Right cardiac atrium (tissue), 5 donors: Measurements from ENCODE around the gene IL19. TPM values are rescaled to one million over a fixed set of nuclear protein-coding genes. Genes with fewer than 3 reads are reported as not detected.

Source experiments
- ATAC-seq, 2 donors: fragments of 200-7000 bp; cut with Tn5 transposase; one replicate each; pipeline versions ENCODE4 v1.8.0 to v1.9.1; 2020; ENCODE audit warnings: moderate library complexity in 2 of 2, mild to moderate bottlenecking in 1 of 2
- DNase-seq, 3 donors: peaks; one replicate each; pipeline ENCODE4 v3.0.0-alpha.2; 2020
- H3K27ac ChIP-seq: one replicate; pipeline ENCODE4 v1.5.1; 2013; ENCODE audit warnings: mild to moderate bottlenecking, low read length, control low read depth, moderate library complexity
- H3K27me3 ChIP-seq: one replicate; pipeline ENCODE4 v1.6.1; 2013; ENCODE audit not compliant: control insufficient read depth, insufficient read depth
- H3K4me1 ChIP-seq: one replicate; pipeline ENCODE4 v1.6.1; 2013; ENCODE audit warnings: low read length; ENCODE audit not compliant: control insufficient read depth, insufficient read depth
- H3K4me3 ChIP-seq: one replicate; pipeline ENCODE4 v1.5.1; 2013; ENCODE audit warnings: low read length, control low read depth
- H3K9me3 ChIP-seq: one replicate; pipeline ENCODE4 v1.6.1; 2013; ENCODE audit warnings: low read length; ENCODE audit not compliant: control insufficient read depth
- WGBS: extraction: QIAGEN DNeasy Blood & Tissue Kit; methylation state at CpG from one replicate; pipeline ENCODE4 v1.1.7; 2013; 5-methylcytosine and 5-hydroxymethylcytosine counted together
- intact Hi-C, 4 donors: fragments of 100-400 bp; cut with DNase I; formaldehyde crosslinking; loops; one replicate each; pipeline versions ENCODE4 v1.11.0 to v1.14.0; 2022 to 2023
- polyA plus RNA-seq: library from polyadenylated mRNA; stranded (reverse); fragments of 200-250 nt; gene quantifications from one replicate; pipeline ENCODE4 v1.2.3, GENCODE V29; 2013
- total RNA-seq, 4 donors: library from RNA; stranded (reverse); fragmentation: NEBNext Ultra II Directional; extraction: Animal tissue kit (Norgen Biotek cat#: 25700); gene quantifications; one replicate each; pipeline ENCODE4 v1.2.1, GENCODE V29; 2021
- donor health status: healthy with polysubstance abuse.
- donor health status: DM: no; HTN: yes; CAD: no.
- donor health status: DM: no; HTN: no; CAD: no.
- donor health status: DM: no; HTN: yes; CAD: no; lungs with severe emphysema.
- donor health status: DM: yes; HTN: yes; CAD: no.

IL19 gene
- total and polyA plus RNA-seq, 5 donors, result not detected

DNA sequence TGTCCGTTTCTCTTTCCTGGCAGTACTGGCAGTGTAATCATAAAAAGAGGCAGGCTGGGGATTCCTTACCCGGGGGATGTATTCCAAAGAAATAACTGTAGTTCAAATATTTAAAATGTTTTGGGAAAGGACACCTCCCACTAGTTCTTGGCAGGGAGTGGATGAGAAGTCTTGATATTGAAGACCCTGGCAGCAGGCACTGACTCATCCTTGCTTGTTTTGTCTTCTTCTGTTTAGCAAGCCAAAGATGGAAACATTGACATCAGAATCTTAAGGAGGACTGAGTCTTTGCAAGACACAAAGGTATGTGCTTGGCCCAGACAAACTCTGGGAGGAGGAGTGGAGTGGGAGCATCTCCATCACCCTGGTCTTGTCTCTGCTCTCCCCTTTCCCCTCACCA is 95.5 kb downstream of the IL19 start:
- ATAC-seq (no peak), DNase-seq (no peak)
- intact Hi-C loops, result loop anchor here in 1 of 4 donors (5.0 kb wide), 1 partner anchor 41 kb away; no protein-coding TSS in a partner anchor
- Histone ChIP-seq H3K4me3 (no peak overlapping the region), H3K4me1 (no peaks in the 10 kb centered on the region), H3K27me3 (no peaks in the 10 kb centered on the region), H3K27ac (no peak overlapping the region), H3K9me3 (no peaks in the 10 kb centered on the region)
- 38% methylated on average over 2 of the region's 2 CpGs for WGBS

DNA sequence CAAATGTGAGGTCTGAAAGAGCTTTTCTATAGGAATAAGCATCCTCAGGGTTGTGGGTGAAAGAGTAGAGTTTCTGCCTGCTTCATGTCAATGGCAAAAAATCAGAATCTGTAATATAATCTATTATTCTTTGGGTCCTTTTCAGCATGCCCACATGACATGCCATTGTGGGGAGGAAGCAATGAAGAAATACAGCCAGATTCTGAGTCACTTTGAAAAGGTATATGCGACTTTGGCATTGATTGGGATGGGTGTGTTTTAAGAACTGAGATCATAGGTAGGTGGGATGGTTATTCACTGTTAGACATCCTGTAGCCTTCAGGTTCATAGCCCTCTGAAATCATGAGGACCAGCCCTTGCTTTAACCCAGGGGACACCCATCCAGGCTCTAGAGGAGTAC is 96.7 kb downstream of the IL19 start:
- Histone ChIP-seq H3K27ac (no peak overlapping the region), H3K9me3 (no peaks in the 10 kb centered on the region), H3K4me1 (no peaks in the 10 kb centered on the region), H3K4me3 (no peak overlapping the region), H3K27me3 (no peaks in the 10 kb centered on the region)
- no peak for DNase-seq
- ATAC-seq, result no peak
- intact Hi-C loops, result loop anchor here in 1 of 4 donors (5.0 kb wide), 1 partner anchor 40 kb away; no protein-coding TSS in a partner anchor
- WGBS, result 95% methylated on average over 1 of the region's 1 CpG

DNA sequence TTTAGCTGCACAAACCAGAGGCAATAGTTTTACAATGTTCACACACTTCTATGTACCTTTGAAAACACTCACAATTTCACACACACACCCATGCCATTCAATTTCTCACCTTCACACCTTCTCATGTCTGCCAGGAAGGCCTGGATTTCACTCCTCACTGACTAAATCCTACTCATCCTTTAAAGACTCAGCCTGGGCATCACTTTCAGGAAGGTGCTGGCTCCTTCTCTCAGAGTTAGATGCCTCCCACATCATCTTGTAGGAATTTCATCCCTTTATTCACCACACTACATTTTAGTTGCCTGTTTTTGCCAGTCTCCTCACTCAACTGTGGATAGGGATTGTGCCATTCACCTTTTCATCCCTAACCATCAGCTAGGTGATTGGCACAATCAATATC is 97.1 kb downstream of the IL19 start:
- no peaks in the 10 kb centered on the region for H3K27me3 ChIP-seq
- no peak for DNase-seq
- no peaks in the 10 kb centered on the region for H3K4me1 ChIP-seq
- no peak overlapping the region for H3K27ac ChIP-seq
- intact Hi-C loops, result loop anchor here in 1 of 4 donors (5.0 kb wide), 1 partner anchor 40 kb away; no protein-coding TSS in a partner anchor
- H3K9me3 ChIP-seq, result no peaks in the 10 kb centered on the region
- H3K4me3 ChIP-seq, result no peak overlapping the region
- ATAC-seq, result no peak

DNA sequence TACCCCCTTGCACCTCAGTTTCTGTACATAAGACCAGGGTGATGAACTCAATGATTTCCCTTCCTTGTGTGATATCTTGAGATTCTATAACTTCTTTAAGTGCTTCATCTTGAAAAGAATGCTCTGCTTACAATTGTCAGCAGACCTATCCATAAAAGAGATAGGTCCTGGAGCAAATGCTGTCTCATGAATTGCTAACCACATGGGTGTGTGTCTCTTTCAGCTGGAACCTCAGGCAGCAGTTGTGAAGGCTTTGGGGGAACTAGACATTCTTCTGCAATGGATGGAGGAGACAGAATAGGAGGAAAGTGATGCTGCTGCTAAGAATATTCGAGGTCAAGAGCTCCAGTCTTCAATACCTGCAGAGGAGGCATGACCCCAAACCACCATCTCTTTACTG is 97.7 kb downstream of the IL19 start:
- H3K4me3 ChIP-seq, result no peak overlapping the region
- no peaks in the 10 kb centered on the region for H3K4me1 ChIP-seq
- ATAC-seq (no peak), DNase-seq (no peak)
- WGBS, result 63% methylated on average over 1 of the region's 1 CpG
- H3K9me3 ChIP-seq, result no peaks in the 10 kb centered on the region
- intact Hi-C loops, result loop anchor here in 1 of 4 donors (5.0 kb wide), 1 partner anchor 39 kb away; no protein-coding TSS in a partner anchor
- H3K27me3 ChIP-seq, result no peaks in the 10 kb centered on the region
- H3K27ac ChIP-seq, result no peak overlapping the region

DNA sequence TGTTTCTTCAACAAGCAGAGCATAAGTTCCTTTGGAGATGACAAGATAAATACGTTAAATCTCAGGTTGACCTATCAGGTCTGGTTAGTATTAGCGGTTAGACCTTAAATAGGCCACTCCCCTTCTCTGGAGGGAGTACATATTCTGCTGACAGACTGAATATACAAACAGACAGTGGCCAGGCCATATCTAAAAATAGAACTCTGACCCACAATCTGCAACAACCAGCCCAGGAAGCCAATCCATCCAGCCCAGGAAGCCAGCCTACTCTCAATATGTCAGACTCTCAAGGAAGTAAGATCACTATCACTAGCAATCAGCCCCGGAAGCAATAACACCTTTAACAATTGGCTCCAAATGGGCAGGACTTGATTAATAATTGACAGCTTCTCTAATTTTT is 101.6 kb downstream of the IL19 start:
- Histone ChIP-seq H3K9me3 (no peaks in the 10 kb centered on the region), H3K27me3 (no peaks in the 10 kb centered on the region), H3K4me3 (no peak overlapping the region), H3K4me1 (no peaks in the 10 kb centered on the region), H3K27ac (no peak overlapping the region)
- DNase-seq (no peak), ATAC-seq (no peak)
- intact Hi-C loops, result no loop called here
- 66% methylated on average over 3 of the region's 3 CpGs for WGBS

DNA sequence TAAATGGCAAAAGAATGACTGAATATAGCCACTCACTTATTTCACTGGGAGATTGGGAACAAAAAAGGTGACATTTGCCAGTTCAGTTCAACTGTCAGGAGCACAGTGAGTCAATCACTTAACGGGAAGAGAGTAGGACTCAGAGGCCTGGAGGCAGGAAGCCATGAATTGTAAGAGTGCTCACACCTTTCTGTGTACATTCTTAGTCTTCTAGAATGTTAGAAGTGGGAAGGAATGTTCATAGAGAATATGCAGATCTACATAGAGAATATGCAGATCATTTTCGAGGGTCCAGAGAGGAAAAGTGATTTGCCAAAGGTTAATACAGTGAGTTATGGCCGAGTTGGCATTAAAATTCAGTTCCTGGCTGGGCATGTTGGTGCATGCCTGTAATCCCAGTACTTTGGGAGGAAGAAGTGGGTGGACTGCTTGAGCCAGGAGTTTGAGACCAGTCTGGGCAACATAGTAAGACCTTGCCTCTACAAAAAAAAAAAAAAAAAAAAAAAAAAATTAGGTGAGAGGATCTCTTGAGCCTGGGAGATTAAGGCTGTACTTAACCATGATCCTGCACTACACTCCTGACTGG is 103.1 kb downstream of the IL19 start:
- H3K27ac ChIP-seq, result no peak overlapping the region
- H3K4me1 ChIP-seq, result no peaks in the 10 kb centered on the region
- 90% methylated on average over 3 of the region's 3 CpGs for WGBS
- H3K9me3 ChIP-seq, result no peaks in the 10 kb centered on the region
- no peak overlapping the region for H3K4me3 ChIP-seq
- ATAC-seq (no peak), DNase-seq (no peak)
- H3K27me3 ChIP-seq, result no peaks in the 10 kb centered on the region
- intact Hi-C loops, result no loop called here

DNA sequence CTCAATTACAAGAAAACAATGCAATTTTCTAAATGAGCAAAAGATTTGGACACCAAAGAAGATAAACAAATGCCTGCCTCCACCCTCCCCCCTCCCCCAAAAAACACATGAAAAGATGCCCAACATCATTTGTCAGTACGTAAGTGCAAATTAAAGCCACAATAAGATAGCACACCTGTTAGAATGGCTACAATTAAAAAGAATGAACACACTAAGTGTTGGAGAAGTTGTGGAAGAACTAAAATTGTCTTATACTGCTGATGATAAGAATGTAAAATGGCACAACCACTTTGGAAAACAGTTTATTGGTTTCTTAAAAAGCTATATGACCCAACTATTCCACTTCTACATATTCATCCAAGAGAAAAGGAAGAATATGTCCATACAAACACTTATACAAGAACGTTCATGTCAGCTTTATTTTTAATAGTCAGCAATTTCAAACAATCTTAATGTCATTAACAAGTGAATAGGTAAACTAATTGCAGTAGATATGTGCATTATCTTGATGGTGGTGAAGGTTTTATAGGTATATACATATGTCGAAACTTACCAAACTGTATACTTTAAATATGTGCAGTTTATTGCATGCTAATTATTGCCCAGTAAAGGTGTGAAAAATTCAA is 105.3 kb downstream of the IL19 start:
- intact Hi-C loops, result no loop called here
- Histone ChIP-seq H3K4me1 (no peaks in the 10 kb centered on the region), H3K27ac (no peak overlapping the region), H3K4me3 (no peak overlapping the region), H3K27me3 (no peaks in the 10 kb centered on the region), H3K9me3 (no peaks in the 10 kb centered on the region)
- no peak for DNase-seq
- ATAC-seq, result no peak
- 84% methylated on average over 3 of the region's 3 CpGs for WGBS

DNA sequence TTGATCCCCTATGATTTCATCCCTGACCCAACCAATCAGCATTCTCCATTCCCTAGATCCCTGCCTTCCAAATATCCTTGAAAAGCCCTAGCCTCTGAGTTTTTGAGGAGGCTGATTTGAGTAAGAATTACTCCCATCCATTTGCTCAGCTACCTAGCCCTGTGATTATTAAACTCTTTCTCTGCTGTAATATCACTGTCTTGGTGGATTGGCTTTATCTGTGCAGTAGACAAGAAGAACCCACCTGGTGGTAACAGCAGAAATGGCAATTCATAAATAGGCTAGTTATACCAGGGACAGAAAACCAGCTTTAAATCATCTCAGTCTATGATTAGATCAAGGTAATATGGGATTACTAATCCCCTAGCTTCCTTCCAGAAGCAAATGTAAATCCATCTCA is 107.9 kb downstream of the IL19 start:
- Histone ChIP-seq H3K27me3 (no peaks in the 10 kb centered on the region), H3K27ac (no peak overlapping the region), H3K9me3 (no peaks in the 10 kb centered on the region), H3K4me3 (no peak overlapping the region), H3K4me1 (no peaks in the 10 kb centered on the region)
- intact Hi-C loops, result no loop called here
- DNase-seq (no peak), ATAC-seq (no peak)

DNA sequence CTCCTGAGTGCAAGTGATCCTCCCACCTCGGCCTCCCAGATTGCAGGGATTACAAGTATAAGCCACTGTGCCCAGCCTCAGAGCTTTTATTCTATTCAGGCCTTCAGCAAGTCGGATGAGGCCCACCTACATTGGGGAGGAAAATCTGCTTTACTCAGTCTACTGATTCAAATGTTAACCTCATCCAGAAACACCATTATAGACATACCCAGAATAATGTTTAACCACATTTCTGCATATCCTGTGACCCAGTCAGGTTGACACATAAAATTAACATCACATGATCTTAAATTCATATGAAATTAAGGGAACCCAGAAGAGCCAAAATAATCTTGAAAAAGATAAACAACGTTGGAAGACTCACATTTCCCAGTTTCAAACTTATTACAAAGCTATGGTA is 109.7 kb downstream of the IL19 start:
- no peaks in the 10 kb centered on the region for H3K27me3 ChIP-seq
- H3K4me3 ChIP-seq, result no peak overlapping the region
- 76% methylated on average over 3 of the region's 3 CpGs for WGBS
- DNase-seq, result no peak
- no peak for ATAC-seq
- H3K4me1 ChIP-seq, result no peaks in the 10 kb centered on the region
- intact Hi-C loops, result no loop called here
- H3K9me3 ChIP-seq, result no peaks in the 10 kb centered on the region
- no peak overlapping the region for H3K27ac ChIP-seq

DNA sequence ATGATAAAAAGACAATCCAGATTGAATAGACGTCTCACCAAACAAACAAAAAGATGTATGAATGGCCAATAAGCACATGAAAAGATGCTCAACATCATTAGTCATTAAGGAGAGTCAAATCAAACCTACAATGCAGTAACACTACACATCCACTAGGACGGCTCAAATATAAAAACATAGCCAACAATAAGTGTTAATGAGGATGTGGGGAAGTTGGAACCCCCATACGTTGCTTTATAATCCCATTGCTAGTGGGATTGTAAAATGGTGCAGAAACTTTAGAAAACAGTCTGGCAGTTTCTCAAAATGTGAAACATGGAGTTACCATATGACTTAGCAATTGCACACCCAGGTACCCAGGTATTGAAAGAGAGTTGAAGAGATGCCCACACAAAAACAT is 112.0 kb downstream of the IL19 start:
- no peak overlapping the region for H3K27ac ChIP-seq
- WGBS, result 71% methylated on average over 3 of the region's 3 CpGs
- DNase-seq, result no peak
- no peak for ATAC-seq
- no peak overlapping the region for H3K4me3 ChIP-seq
- no peaks in the 10 kb centered on the region for H3K4me1 ChIP-seq
- intact Hi-C loops, result no loop called here
- H3K9me3 ChIP-seq, result no peaks in the 10 kb centered on the region
- no peaks in the 10 kb centered on the region for H3K27me3 ChIP-seq

DNA sequence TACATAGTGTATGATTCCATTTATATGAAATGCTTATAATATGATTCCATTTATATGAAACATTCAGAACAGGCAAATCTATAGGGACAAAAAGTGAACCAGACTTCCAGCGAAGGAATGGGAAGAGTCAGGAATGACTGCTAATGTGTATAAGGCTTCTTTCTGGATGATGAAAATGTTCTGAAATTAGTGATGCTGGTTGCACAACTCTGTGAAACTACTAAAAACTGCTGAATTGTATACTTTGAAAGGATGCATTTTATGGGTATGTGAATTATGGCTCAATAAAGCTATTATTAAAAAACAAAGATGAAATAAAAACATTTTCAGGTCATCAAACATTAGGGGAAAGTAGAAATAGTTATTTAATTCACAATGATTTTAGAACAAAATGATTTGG is 112.6 kb downstream of the IL19 start:
- no peaks in the 10 kb centered on the region for H3K9me3 ChIP-seq
- H3K4me3 ChIP-seq, result no peak overlapping the region
- no peak for DNase-seq
- 94% methylated on average over 1 of the region's 1 CpG for WGBS
- H3K27me3 ChIP-seq, result no peaks in the 10 kb centered on the region
- intact Hi-C loops, result no loop called here
- ATAC-seq, result no peak
- no peak overlapping the region for H3K27ac ChIP-seq
- H3K4me1 ChIP-seq, result no peaks in the 10 kb centered on the region

DNA sequence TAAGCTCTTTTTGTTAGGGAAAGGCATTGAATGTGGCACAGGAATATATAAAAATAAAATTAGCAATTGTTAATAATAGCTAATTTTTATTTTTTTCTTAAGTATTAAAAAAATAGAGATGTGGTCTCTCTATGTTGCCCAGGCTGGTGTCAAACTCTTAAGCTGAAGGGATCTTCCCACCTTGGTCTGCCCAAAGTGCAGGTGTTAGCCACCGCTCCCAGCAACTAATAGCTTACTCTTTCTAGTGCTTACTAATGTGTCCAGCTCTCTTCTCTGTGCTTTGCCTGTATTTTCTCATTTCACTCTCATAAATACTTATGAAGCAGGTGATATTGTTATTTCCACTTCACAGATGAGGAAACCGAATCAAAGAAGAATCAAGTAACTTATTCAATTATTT is 113.3 kb downstream of the IL19 start:
- Histone ChIP-seq H3K27ac (no peak overlapping the region), H3K4me1 (no peaks in the 10 kb centered on the region), H3K27me3 (no peaks in the 10 kb centered on the region), H3K9me3 (no peaks in the 10 kb centered on the region), H3K4me3 (no peak overlapping the region)
- ATAC-seq, result no peak
- 93% methylated on average over 2 of the region's 2 CpGs for WGBS
- intact Hi-C loops, result no loop called here
- no peak for DNase-seq
